HUES48 (cell line): ENCODE data around the gene PDE4B.
"Not testable (repeated sequence)": the region's sequence is repeated elsewhere in the genome, so short reads cannot be mapped to it uniquely, and the experiment has no call there.

Experiments used
- H3K27ac ChIP-seq: one replicate; pipeline ENCODE4 v1.7.0; 2013; ENCODE audit warnings: low read depth, low read length, inconsistent platforms
- H3K27me3 ChIP-seq: 2 replicates; pipeline ENCODE4 v1.6.1; 2013; ENCODE audit warnings: mild to moderate bottlenecking, low read length; ENCODE audit not compliant: control insufficient read depth, insufficient read depth
- H3K36me3 ChIP-seq: 2 replicates; pipeline ENCODE4 v1.6.1; 2013; ENCODE audit warnings: low read length; ENCODE audit not compliant: control insufficient read depth, insufficient read depth
- H3K4me1 ChIP-seq: 2 replicates; pipeline ENCODE4 v1.6.1; 2013; ENCODE audit warnings: mild to moderate bottlenecking, low read length; ENCODE audit not compliant: control insufficient read depth, insufficient read depth
- H3K4me3 ChIP-seq: 2 replicates; pipeline ENCODE4 v1.5.1; 2013; ENCODE audit warnings: mild to moderate bottlenecking, low read depth, low read length
- H3K9ac ChIP-seq: 2 replicates; pipeline ENCODE4 v1.6.1; 2013; ENCODE audit warnings: mild to moderate bottlenecking, low read depth, low read length, moderate library complexity
- H3K9me3 ChIP-seq: 2 replicates; pipeline ENCODE4 v1.6.1; 2013; ENCODE audit warnings: low read length; ENCODE audit not compliant: control insufficient read depth, insufficient read depth

PDE4B gene

GRCh38 chr1:66403007-66403731 lies 610.5 kb downstream of the PDE4B start:
- no peaks in the 10 kb centered on the region for H3K27me3 ChIP-seq
- no peak overlapping the region for H3K9ac ChIP-seq
- H3K36me3 ChIP-seq, result no peaks in the 10 kb centered on the region
- H3K4me1 ChIP-seq, result no peaks in the 10 kb centered on the region
- H3K4me3 ChIP-seq, result no peak overlapping the region
- H3K9me3 ChIP-seq, result no peaks in the 10 kb centered on the region
- H3K27ac ChIP-seq, result no peak overlapping the region

- H3K36me3 ChIP-seq, result no peaks in the 10 kb centered on the region
- no peak overlapping the region for H3K9ac ChIP-seq
- no peaks in the 10 kb centered on the region for H3K4me1 ChIP-seq
- H3K27me3 ChIP-seq, result no peaks in the 10 kb centered on the region
- H3K9me3 ChIP-seq, result no peaks in the 10 kb centered on the region
- no peak overlapping the region for H3K4me3 ChIP-seq
- H3K27ac ChIP-seq, result no peak overlapping the region
These were observed 612.4 kb downstream of the PDE4B start for GRCh38 chr1:66405061-66405460.

GRCh38 chr1:66411449-66411848 lies 618.8 kb downstream of the PDE4B start:
- not testable (repeated sequence) for H3K36me3 ChIP-seq, H3K4me3 ChIP-seq, H3K9me3 ChIP-seq, H3K27me3 ChIP-seq, H3K4me1 ChIP-seq, H3K9ac ChIP-seq, H3K27ac ChIP-seq

GRCh38 chr1:66412704-66413103 lies 620.0 kb downstream of the PDE4B start:
- Histone ChIP-seq H3K36me3 (no peaks in the 10 kb centered on the region), H3K27ac (no peak overlapping the region), H3K4me1 (peaks cover 6% of the 10 kb centered on the region; the same call in 1 of the 2 replicates), H3K9me3 (peaks cover 14% of the 10 kb centered on the region), H3K9ac (no peak overlapping the region), H3K4me3 (no peak overlapping the region), H3K27me3 (no peaks in the 10 kb centered on the region)

- Histone ChIP-seq H3K27me3 (no peaks in the 10 kb centered on the region), H3K36me3 (no peaks in the 10 kb centered on the region), H3K9ac (no peak overlapping the region), H3K9me3 (peaks cover 20% of the 10 kb centered on the region), H3K4me3 (no peak overlapping the region), H3K27ac (no peak overlapping the region), H3K4me1 (peaks cover 6% of the 10 kb centered on the region; the same call in 1 of the 2 replicates)
These were observed 620.6 kb downstream of the PDE4B start for GRCh38 chr1:66413136-66413837.

GRCh38 chr1:66413838-66414175 lies 621.1 kb downstream of the PDE4B start:
- Histone ChIP-seq H3K27me3 (no peaks in the 10 kb centered on the region), H3K9ac (no peak overlapping the region), H3K9me3 (peaks cover 23% of the 10 kb centered on the region), H3K4me1 (peaks cover 6% of the 10 kb centered on the region; the same call in 1 of the 2 replicates), H3K4me3 (no peak overlapping the region), H3K36me3 (no peaks in the 10 kb centered on the region), H3K27ac (no peak overlapping the region)

GRCh38 chr1:66415281-66415680 lies 622.6 kb downstream of the PDE4B start:
- no peak overlapping the region for H3K27ac ChIP-seq

GRCh38 chr1:66415866-66416265 lies 623.2 kb downstream of the PDE4B start:
- Histone ChIP-seq H3K27ac (no peak overlapping the region), H3K9me3 (peaks cover 23% of the 10 kb centered on the region), H3K36me3 (no peaks in the 10 kb centered on the region)

More at GRCh38 chr1:66415281-66415680, 622.6 kb downstream of the PDE4B start:
- H3K4me3 ChIP-seq, result no peak overlapping the region
- peaks cover 6% of the 10 kb centered on the region; the same call in 1 of the 2 replicates for H3K4me1 ChIP-seq
- H3K27me3 ChIP-seq, result no peaks in the 10 kb centered on the region
- H3K36me3 ChIP-seq, result no peaks in the 10 kb centered on the region
- peaks cover 23% of the 10 kb centered on the region for H3K9me3 ChIP-seq
- no peak overlapping the region for H3K9ac ChIP-seq

GRCh38 chr1:66416295-66416694 lies 623.6 kb downstream of the PDE4B start:
- H3K27me3 ChIP-seq, result no peaks in the 10 kb centered on the region
- no peak overlapping the region for H3K4me3 ChIP-seq
- no peak overlapping the region for H3K27ac ChIP-seq
- no peak overlapping the region for H3K9ac ChIP-seq
- peaks cover 23% of the 10 kb centered on the region for H3K9me3 ChIP-seq
- no peaks in the 10 kb centered on the region for H3K36me3 ChIP-seq
- H3K4me1 ChIP-seq, result peaks cover 6% of the 10 kb centered on the region; the same call in 1 of the 2 replicates

More at GRCh38 chr1:66415866-66416265, 623.2 kb downstream of the PDE4B start:
- peaks cover 6% of the 10 kb centered on the region; the same call in 1 of the 2 replicates for H3K4me1 ChIP-seq
- H3K4me3 ChIP-seq, result no peak overlapping the region
- no peak overlapping the region for H3K9ac ChIP-seq
- no peaks in the 10 kb centered on the region for H3K27me3 ChIP-seq

GRCh38 chr1:66418021-66418420 lies 625.3 kb downstream of the PDE4B start:
- no peak overlapping the region for H3K4me3 ChIP-seq
- no peaks in the 10 kb centered on the region for H3K27me3 ChIP-seq
- H3K27ac ChIP-seq, result no peak overlapping the region
- no peaks in the 10 kb centered on the region for H3K36me3 ChIP-seq
- peaks cover 23% of the 10 kb centered on the region for H3K9me3 ChIP-seq
- peaks cover 4% of the 10 kb centered on the region; the same call in 1 of the 2 replicates for H3K4me1 ChIP-seq
- H3K9ac ChIP-seq, result no peak overlapping the region

- not testable (repeated sequence) for H3K9ac ChIP-seq, H3K4me3 ChIP-seq, H3K36me3 ChIP-seq, H3K27me3 ChIP-seq, H3K27ac ChIP-seq
- Histone ChIP-seq H3K4me1 (peaks cover 13% of the 10 kb centered on the region), H3K9me3 (peaks cover 23% of the 10 kb centered on the region)
These were observed 627.5 kb downstream of the PDE4B start for GRCh38 chr1:66420171-66420570.
